ENCODE results near the gene SFT2D3. TPM values are rescaled to one million over a fixed set of nuclear protein-coding genes. Genes with fewer than 3 reads are reported as not detected.

SFT2D3 gene
- total RNA-seq, 1 donor from 2014 or later, result 7.3 TPM

- DNase-seq (ENCODE audit: low spot score), result no peak
Measured at GRCh38 chr2:127664065-127664894, 37.0 kb upstream of the SFT2D3 start.

GRCh38 chr2:127664895-127665225 is 36.4 kb upstream of the SFT2D3 start:
- no peak for DNase-seq (ENCODE audit: low spot score)

GRCh38 chr2:127665267-127665893 is 35.9 kb upstream of the SFT2D3 start:
- DNase-seq (ENCODE audit: low spot score), result no peak

GRCh38 chr2:127669056-127669455 is 32.2 kb upstream of the SFT2D3 start:
- DNase-seq (ENCODE audit: low spot score), result no peak

- peak; percentile 4 for DNase-seq (ENCODE audit: low spot score)
Measured at GRCh38 chr2:127670055-127670956, 31.0 kb upstream of the SFT2D3 start.

- peak; percentile 18 for DNase-seq (ENCODE audit: low spot score)
Measured at GRCh38 chr2:127670957-127671290, 30.4 kb upstream of the SFT2D3 start.

- peak; percentile 35 for DNase-seq (ENCODE audit: low spot score)
Measured at GRCh38 chr2:127671557-127672302, 29.6 kb upstream of the SFT2D3 start.

- DNase-seq (ENCODE audit: low spot score), result peak; percentile 40
Measured at GRCh38 chr2:127672341-127673224, 28.7 kb upstream of the SFT2D3 start.

GRCh38 chr2:127673291-127674069 is 27.8 kb upstream of the SFT2D3 start:
- DNase-seq (ENCODE audit: low spot score), result peak; percentile 40

GRCh38 chr2:127674241-127675209 is 26.8 kb upstream of the SFT2D3 start:
- DNase-seq (ENCODE audit: low spot score), result peak; percentile 53

GRCh38 chr2:127675331-127676261 is 25.7 kb upstream of the SFT2D3 start, which contains the start of gene LIMS2:
Gene LIMS2 (minus strand): TSS chr2:127675530. CDS start chr2:127675024, 506 bp downstream.
- DNase-seq (ENCODE audit: low spot score), result peak; percentile 66

GRCh38 chr2:127676906-127677305 is 24.4 kb upstream of the SFT2D3 start:
- DNase-seq (ENCODE audit: low spot score), result peak; percentile 38

- DNase-seq (ENCODE audit: low spot score), result no peak
Measured at GRCh38 chr2:127678531-127678930, 22.8 kb upstream of the SFT2D3 start.

- DNase-seq (ENCODE audit: low spot score), result no peak
Measured at GRCh38 chr2:127678991-127679390, 22.3 kb upstream of the SFT2D3 start.

- peak; percentile 37 for DNase-seq (ENCODE audit: low spot score)
Measured at GRCh38 chr2:127679680-127680361, 21.5 kb upstream of the SFT2D3 start.

- peak; percentile 33 for DNase-seq (ENCODE audit: low spot score)
Measured at GRCh38 chr2:127680706-127681287, 20.5 kb upstream of the SFT2D3 start.

Measured in ureter (tissue), 1 donor.